ENCODE data around the gene TMUB1. TPM values are rescaled to one million over a fixed set of nuclear protein-coding genes. Genes with fewer than 3 reads are reported as not detected.

The TMUB1 gene
- total and polyA plus RNA-seq, 9 of the 15 experiments (the other 6 are each of a cell fraction or from before 2014, with no cell fraction given): 0.14 to 241 (median 74.1) TPM

DNA sequence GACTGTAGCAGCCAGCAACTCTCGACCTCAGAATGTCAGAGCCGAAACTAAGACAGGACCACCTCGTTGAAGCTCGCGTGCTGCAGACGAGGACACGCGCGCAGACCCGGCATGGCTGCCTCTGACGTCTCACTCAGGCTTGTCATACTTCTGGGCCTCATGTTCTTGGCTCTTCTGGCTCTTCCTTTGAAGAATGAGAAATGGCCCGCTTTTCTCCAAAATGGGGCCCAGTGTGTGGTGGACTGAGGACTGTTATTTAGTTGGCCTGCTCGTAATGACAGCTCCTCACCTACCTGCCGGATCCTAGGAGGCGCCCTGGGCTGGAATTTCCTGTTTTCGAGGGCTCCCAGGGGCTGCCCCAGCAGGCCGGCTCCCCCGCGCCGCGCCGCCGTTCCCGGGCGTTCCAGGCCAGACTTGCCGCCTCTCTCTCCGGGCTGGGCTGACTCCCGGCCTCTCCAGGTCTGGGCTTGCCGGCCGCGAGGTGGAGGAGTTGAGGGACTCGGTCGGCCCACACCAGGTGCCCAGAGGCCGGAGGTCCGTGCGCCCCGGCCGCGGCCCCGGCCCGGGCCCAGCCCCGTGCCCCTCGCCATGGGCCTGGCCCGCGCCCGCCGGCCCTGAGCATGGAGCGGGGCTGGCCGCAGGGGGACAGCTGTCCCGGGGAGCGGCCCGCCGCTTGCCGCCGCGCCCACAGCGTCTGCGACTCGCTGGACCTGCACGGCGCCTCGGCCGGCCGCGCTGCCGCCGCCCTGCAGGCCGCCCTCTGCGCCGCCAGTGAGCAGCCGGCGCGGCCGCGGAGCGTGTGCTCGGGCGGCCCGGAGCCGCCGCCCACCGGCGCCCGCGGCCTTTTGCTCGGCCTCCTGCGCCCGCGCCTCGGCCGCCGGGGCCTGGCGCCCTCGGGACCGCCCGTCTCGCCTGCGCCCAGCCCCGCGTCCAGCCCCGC lies 31.1 kb upstream of the TMUB1 start (continued):
- 0 out of 2 replicates have a peak, but pooled peaks have one; percentile 53 for TF ChIP-seq ZBTB43 (CRISPR knock-in tag; IDR thresholded peaks at IDR 0.05)
- TF ChIP-seq, protein P1, sequence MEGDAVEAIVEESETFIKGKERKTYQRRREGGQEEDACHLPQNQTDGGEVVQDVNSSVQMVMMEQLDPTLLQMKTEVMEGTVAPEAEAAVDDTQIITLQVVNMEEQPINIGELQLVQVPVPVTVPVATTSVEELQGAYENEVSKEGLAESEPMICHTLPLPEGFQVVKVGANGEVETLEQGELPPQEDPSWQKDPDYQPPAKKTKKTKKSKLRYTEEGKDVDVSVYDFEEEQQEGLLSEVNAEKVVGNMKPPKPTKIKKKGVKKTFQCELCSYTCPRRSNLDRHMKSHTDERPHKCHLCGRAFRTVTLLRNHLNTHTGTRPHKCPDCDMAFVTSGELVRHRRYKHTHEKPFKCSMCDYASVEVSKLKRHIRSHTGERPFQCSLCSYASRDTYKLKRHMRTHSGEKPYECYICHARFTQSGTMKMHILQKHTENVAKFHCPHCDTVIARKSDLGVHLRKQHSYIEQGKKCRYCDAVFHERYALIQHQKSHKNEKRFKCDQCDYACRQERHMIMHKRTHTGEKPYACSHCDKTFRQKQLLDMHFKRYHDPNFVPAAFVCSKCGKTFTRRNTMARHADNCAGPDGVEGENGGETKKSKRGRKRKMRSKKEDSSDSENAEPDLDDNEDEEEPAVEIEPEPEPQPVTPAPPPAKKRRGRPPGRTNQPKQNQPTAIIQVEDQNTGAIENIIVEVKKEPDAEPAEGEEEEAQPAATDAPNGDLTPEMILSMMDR (IDR thresholded peaks at IDR 0.05 in 2 of 3, conservative IDR thresholded peaks at IDR 0.05 in 1 of 3; ENCODE audit: insufficient read depth in 2 of 3, low read depth in 1 of 3, low read length in 3 of 3): no peak
- TF ChIP-seq RNF2 (IDR thresholded peaks at IDR 0.05): no peak
- no peak for TF ChIP-seq SOX6 (IDR thresholded peaks at IDR 0.05)
- 0 out of 2 replicates have a peak, but pooled peaks have one; percentile 39 for TF ChIP-seq GATA2 (CRISPR knock-in tag; IDR thresholded peaks at IDR 0.05)
- 0 out of 2 replicates have a peak, but pooled peaks have one; percentile 8 for TF ChIP-seq SMAD4 (CRISPR knock-in tag; conservative IDR thresholded peaks at IDR 0.05)
- no peak for TF ChIP-seq CSDE1 (IDR thresholded peaks at IDR 0.05)
- TF ChIP-seq WHSC1 (IDR thresholded peaks at IDR 0.05; ENCODE audit: low read length): no peak
- TF ChIP-seq HMG20A (CRISPR knock-in tag; conservative IDR thresholded peaks at IDR 0.05): no peak
- TF ChIP-seq ELF2 (CRISPR knock-in tag; IDR thresholded peaks at IDR 0.05): no peak
- no peak for TF ChIP-seq PKNOX1 (IDR thresholded peaks at IDR 0.05)
- TF ChIP-seq DDX20 (tag; IDR thresholded peaks at IDR 0.05; ENCODE audit: low read depth): no peak
- no peak for TF ChIP-seq MECOM (CRISPR knock-in tag; IDR thresholded peaks at IDR 0.05)
- TF ChIP-seq, protein P2, sequence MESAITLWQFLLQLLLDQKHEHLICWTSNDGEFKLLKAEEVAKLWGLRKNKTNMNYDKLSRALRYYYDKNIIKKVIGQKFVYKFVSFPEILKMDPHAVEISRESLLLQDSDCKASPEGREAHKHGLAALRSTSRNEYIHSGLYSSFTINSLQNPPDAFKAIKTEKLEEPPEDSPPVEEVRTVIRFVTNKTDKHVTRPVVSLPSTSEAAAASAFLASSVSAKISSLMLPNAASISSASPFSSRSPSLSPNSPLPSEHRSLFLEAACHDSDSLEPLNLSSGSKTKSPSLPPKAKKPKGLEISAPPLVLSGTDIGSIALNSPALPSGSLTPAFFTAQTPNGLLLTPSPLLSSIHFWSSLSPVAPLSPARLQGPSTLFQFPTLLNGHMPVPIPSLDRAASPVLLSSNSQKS (CRISPR knock-in tag; IDR thresholded peaks at IDR 0.05): no peak
- TF ChIP-seq ZNF12 (CRISPR knock-in tag; IDR thresholded peaks at IDR 0.05): no peak
- no peak for TF ChIP-seq BRD4 (IDR thresholded peaks at IDR 0.05)
- no peak for TF ChIP-seq RUNX1 (IDR thresholded peaks at IDR 0.05; ENCODE audit: low read depth)
- TF ChIP-seq, protein P3, sequence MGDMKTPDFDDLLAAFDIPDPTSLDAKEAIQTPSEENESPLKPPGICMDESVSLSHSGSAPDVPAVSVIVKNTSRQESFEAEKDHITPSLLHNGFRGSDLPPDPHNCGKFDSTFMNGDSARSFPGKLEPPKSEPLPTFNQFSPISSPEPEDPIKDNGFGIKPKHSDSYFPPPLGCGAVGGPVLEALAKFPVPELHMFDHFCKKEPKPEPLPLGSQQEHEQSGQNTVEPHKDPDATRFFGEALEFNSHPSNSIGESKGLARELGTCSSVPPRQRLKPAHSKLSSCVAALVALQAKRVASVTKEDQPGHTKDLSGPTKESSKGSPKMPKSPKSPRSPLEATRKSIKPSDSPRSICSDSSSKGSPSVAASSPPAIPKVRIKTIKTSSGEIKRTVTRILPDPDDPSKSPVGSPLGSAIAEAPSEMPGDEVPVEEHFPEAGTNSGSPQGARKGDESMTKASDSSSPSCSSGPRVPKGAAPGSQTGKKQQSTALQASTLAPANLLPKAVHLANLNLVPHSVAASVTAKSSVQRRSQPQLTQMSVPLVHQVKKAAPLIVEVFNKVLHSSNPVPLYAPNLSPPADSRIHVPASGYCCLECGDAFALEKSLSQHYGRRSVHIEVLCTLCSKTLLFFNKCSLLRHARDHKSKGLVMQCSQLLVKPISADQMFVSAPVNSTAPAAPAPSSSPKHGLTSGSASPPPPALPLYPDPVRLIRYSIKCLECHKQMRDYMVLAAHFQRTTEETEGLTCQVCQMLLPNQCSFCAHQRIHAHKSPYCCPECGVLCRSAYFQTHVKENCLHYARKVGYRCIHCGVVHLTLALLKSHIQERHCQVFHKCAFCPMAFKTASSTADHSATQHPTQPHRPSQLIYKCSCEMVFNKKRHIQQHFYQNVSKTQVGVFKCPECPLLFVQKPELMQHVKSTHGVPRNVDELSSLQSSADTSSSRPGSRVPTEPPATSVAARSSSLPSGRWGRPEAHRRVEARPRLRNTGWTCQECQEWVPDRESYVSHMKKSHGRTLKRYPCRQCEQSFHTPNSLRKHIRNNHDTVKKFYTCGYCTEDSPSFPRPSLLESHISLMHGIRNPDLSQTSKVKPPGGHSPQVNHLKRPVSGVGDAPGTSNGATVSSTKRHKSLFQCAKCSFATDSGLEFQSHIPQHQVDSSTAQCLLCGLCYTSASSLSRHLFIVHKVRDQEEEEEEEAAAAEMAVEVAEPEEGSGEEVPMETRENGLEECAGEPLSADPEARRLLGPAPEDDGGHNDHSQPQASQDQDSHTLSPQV (IDR thresholded peaks at IDR 0.05): 0 out of 2 replicates have a peak, but pooled peaks have one; percentile 35
- TF ChIP-seq RFX7 (CRISPR knock-in tag; IDR thresholded peaks at IDR 0.05): no peak

Data from K562 (cell line).